GM23338 (cell line): ENCODE measurements around the gene CEACAM18. TPM values are rescaled to one million over a fixed set of nuclear protein-coding genes. Genes with fewer than 3 reads are reported as not detected.

Experiments
- ATAC-seq: fragments of 200-7000 bp; cut with Tn5 transposase; 3 replicates; pipeline ENCODE4 v1.9.1; 2020
- DNase-seq: peaks from one replicate; pipeline ENCODE4 v3.0.0-alpha.2; 2015; ENCODE audit warnings: low spot score
- H2AFZ ChIP-seq: fragments of 200-600 bp; sonication (generic); 2 replicates; pipeline ENCODE4 v1.8.0; 2016; ENCODE audit warnings: antibody characterized with exemption, mild to moderate bottlenecking, moderate library complexity
- H3F3A ChIP-seq: fragments of 200-600 bp; sonication (generic); replicated peaks from 2 replicates; pipeline ENCODE4 v1.8.0; 2017; ENCODE audit warnings: antibody characterized with exemption, mixed run types, low read depth
- H3K27ac ChIP-seq: fragments of 200-600 bp; sonication (generic); 2 replicates; pipeline ENCODE4 v1.6.1; 2016; ENCODE audit warnings: low read depth
- H3K27me3 ChIP-seq: fragments of 200-600 bp; sonication (generic); 2 replicates; pipeline ENCODE4 v1.8.0; 2016; ENCODE audit warnings: mild to moderate bottlenecking, mixed run types, moderate library complexity; ENCODE audit not compliant: insufficient read depth
- H3K36me3 ChIP-seq: fragments of 200-600 bp; sonication (generic); 2 replicates; pipeline ENCODE4 v1.8.0; 2016; ENCODE audit warnings: mild to moderate bottlenecking; ENCODE audit not compliant: insufficient read depth
- H3K4me1 ChIP-seq: fragments of 200-600 bp; sonication (generic); 2 replicates; pipeline ENCODE4 v1.8.0; 2016; ENCODE audit warnings: mild to moderate bottlenecking, moderate library complexity; ENCODE audit not compliant: insufficient read depth
- H3K4me2 ChIP-seq: fragments of 200-600 bp; sonication (generic); 2 replicates; pipeline ENCODE4 v1.7.1; 2017; ENCODE audit warnings: mixed run types
- H3K4me3 ChIP-seq: fragments of 200-600 bp; sonication (generic); 2 replicates; pipeline ENCODE4 v1.6.1; 2016; ENCODE audit warnings: mixed run types
- H3K79me2 ChIP-seq: fragments of 200-600 bp; sonication (generic); replicated peaks from 2 replicates; pipeline ENCODE4 v1.8.0; 2017; ENCODE audit warnings: mild to moderate bottlenecking; ENCODE audit not compliant: insufficient read depth
- H3K9me2 ChIP-seq: fragments of 200-600 bp; sonication (generic); 2 replicates; pipeline ENCODE4 v1.8.0; 2017; ENCODE audit not compliant: insufficient read depth
- H4K20me1 ChIP-seq: fragments of 200-600 bp; sonication (generic); replicated peaks from 2 replicates; pipeline ENCODE4 v1.8.0; 2017; ENCODE audit warnings: mild to moderate bottlenecking; ENCODE audit not compliant: insufficient read depth
- H3K27ac Mint-ChIP-seq: 2 replicates; pipeline ENCODE4 v1.8.0; 2020; ENCODE audit warnings: inconsistent platforms, mild to moderate bottlenecking, moderate library complexity, mixed read lengths
- H3K27me3 Mint-ChIP-seq: 3 replicates; pipeline ENCODE4 v1.8.0; 2022; ENCODE audit warnings: low read depth, mild to moderate bottlenecking, moderate library complexity, mixed read lengths, inconsistent platforms; ENCODE audit not compliant: insufficient read depth, poor library complexity
- H3K36me3 Mint-ChIP-seq: 3 replicates; pipeline ENCODE4 v1.8.0; 2021; ENCODE audit warnings: low read depth, mild to moderate bottlenecking, inconsistent platforms, moderate library complexity, mixed read lengths
- H3K4me1 Mint-ChIP-seq: 3 replicates; pipeline ENCODE4 v1.8.0; 2020; ENCODE audit warnings: mild to moderate bottlenecking, inconsistent platforms, mixed read lengths
- H3K4me3 Mint-ChIP-seq: 3 replicates; pipeline ENCODE4 v1.8.0; 2021; ENCODE audit warnings: moderate library complexity, mild to moderate bottlenecking, inconsistent platforms, mixed read lengths
- H3K9me3 Mint-ChIP-seq: 3 replicates; pipeline ENCODE4 v1.8.0; 2020; ENCODE audit warnings: moderate library complexity, mild to moderate bottlenecking, inconsistent platforms, mixed read lengths
- CREB1 ChIP-seq: fragments of 250-450 bp; sonication (Bioruptor Pico); IDR thresholded peaks from 2 replicates; pipeline ENCODE4 v1.5.0; 2020; ENCODE audit warnings: low read depth, mild to moderate bottlenecking, moderate library complexity
- EZH2 ChIP-seq: fragments of 200-600 bp; sonication (generic); IDR thresholded peaks from one replicate; pipeline ENCODE4 v1.8.0; 2017; ENCODE audit warnings: antibody characterized with exemption, mild to moderate bottlenecking, low read depth; ENCODE audit not compliant: unreplicated experiment
- EZH2phosphoT487 ChIP-seq: fragments of 200-600 bp; sonication (generic); IDR thresholded peaks from one replicate; pipeline ENCODE4 v1.8.1; 2018; ENCODE audit warnings: antibody characterized with exemption; ENCODE audit not compliant: unreplicated experiment
- JUNB ChIP-seq: IDR thresholded peaks from one replicate; pipeline ENCODE4 v1.6.1; 2016; ENCODE audit warnings: antibody characterized with exemption; ENCODE audit not compliant: unreplicated experiment
- NANOG ChIP-seq: IDR thresholded peaks from 2 replicates; pipeline ENCODE4 v1.6.1; 2016; ENCODE audit warnings: antibody characterized with exemption, borderline replicate concordance
- POLR2AphosphoS5 ChIP-seq: IDR thresholded peaks from 2 replicates; pipeline ENCODE4 v1.6.1; 2016; ENCODE audit warnings: antibody characterized with exemption, low read depth
- STAT1 ChIP-seq: IDR thresholded peaks from one replicate; pipeline ENCODE4 v1.6.1; 2016; ENCODE audit warnings: antibody characterized with exemption; ENCODE audit not compliant: unreplicated experiment
- ZNF114 ChIP-seq: fragments of 250-450 bp; sonication (Bioruptor Pico); IDR thresholded peaks from 2 replicates; pipeline ENCODE4 v1.5.0; 2020; ENCODE audit warnings: mild to moderate bottlenecking, moderate library complexity
- ZNF331 ChIP-seq: fragments of 250-450 bp; sonication (Bioruptor Pico); IDR thresholded peaks from 2 replicates; pipeline ENCODE4 v1.5.0; 2020; ENCODE audit warnings: low read depth, mild to moderate bottlenecking, moderate library complexity
- polyA plus RNA-seq: library from polyadenylated mRNA; unstranded; fragments of >200 nt; fragmentation: Nextera tagmentation; extraction: Ambion mirVana; gene quantifications from 2 replicates; pipeline ENCODE4 v1.2.1, GENCODE V29; 2016
- total RNA-seq: library from RNA; depleted of rRNA; stranded (reverse); fragments of >200 nt; shearing (Covaris generic); gene quantifications from 2 replicates; pipeline ENCODE4 v1.2.3, GENCODE V29; 2014
- TF ChIP-seq, protein P1 (sequence below): fragments of 250-450 bp; sonication (Bioruptor Pico); IDR thresholded peaks from 2 replicates; pipeline ENCODE4 v1.5.0; 2020; ENCODE audit warnings: mild to moderate bottlenecking, moderate library complexity

The CEACAM18 gene
- total and polyA plus RNA-seq, 2 experiments from 2014 or later = not detected

DNA sequence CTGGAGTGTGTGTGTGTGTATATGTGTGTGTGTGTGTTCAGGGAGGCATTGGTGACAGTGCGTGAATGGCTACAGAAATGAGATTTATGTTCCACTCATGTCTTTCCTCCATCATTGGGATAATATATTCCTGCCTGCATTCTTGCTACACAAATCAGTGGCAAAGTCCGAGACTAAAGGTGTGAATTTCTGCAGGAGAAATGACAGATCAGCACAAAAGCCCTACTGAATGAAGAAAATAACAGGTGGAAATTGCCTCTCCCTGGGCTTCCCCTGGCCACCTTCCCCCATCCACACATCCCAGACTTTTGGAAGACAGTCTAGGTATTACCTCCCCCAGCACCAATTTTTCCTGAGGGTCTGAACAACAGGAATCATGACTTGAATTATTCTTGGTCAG, 43.0 kb downstream of the CEACAM18 start (continued):
- TF ChIP-seq, protein P1, sequence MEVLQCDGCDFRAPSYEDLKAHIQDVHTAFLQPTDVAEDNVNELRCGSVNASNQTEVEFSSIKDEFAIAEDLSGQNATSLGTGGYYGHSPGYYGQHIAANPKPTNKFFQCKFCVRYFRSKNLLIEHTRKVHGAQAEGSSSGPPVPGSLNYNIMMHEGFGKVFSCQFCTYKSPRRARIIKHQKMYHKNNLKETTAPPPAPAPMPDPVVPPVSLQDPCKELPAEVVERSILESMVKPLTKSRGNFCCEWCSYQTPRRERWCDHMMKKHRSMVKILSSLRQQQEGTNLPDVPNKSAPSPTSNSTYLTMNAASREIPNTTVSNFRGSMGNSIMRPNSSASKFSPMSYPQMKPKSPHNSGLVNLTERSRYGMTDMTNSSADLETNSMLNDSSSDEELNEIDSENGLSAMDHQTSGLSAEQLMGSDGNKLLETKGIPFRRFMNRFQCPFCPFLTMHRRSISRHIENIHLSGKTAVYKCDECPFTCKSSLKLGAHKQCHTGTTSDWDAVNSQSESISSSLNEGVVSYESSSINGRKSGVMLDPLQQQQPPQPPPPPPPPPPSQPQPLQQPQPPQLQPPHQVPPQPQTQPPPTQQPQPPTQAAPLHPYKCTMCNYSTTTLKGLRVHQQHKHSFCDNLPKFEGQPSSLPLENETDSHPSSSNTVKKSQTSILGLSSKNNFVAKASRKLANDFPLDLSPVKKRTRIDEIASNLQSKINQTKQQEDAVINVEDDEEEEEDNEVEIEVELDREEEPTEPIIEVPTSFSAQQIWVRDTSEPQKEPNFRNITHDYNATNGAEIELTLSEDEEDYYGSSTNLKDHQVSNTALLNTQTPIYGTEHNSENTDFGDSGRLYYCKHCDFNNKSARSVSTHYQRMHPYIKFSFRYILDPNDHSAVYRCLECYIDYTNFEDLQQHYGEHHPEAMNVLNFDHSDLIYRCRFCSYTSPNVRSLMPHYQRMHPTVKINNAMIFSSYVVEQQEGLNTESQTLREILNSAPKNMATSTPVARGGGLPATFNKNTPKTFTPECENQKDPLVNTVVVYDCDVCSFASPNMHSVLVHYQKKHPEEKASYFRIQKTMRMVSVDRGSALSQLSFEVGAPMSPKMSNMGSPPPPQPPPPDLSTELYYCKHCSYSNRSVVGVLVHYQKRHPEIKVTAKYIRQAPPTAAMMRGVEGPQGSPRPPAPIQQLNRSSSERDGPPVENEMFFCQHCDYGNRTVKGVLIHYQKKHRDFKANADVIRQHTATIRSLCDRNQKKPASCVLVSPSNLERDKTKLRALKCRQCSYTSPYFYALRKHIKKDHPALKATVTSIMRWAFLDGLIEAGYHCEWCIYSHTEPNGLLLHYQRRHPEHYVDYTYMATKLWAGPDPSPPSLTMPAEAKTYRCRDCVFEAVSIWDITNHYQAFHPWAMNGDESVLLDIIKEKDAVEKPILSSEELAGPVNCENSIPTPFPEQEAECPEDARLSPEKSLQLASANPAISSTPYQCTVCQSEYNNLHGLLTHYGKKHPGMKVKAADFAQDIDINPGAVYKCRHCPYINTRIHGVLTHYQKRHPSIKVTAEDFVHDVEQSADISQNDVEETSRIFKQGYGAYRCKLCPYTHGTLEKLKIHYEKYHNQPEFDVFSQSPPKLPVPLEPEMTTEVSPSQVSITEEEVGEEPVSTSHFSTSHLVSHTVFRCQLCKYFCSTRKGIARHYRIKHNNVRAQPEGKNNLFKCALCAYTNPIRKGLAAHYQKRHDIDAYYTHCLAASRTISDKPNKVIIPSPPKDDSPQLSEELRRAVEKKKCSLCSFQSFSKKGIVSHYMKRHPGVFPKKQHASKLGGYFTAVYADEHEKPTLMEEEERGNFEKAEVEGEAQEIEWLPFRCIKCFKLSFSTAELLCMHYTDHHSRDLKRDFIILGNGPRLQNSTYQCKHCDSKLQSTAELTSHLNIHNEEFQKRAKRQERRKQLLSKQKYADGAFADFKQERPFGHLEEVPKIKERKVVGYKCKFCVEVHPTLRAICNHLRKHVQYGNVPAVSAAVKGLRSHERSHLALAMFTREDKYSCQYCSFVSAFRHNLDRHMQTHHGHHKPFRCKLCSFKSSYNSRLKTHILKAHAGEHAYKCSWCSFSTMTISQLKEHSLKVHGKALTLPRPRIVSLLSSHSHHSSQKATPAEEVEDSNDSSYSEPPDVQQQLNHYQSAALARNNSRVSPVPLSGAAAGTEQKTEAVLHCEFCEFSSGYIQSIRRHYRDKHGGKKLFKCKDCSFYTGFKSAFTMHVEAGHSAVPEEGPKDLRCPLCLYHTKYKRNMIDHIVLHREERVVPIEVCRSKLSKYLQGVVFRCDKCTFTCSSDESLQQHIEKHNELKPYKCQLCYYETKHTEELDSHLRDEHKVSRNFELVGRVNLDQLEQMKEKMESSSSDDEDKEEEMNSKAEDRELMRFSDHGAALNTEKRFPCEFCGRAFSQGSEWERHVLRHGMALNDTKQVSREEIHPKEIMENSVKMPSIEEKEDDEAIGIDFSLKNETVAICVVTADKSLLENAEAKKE (CRISPR knock-in tag) = no peak

DNA sequence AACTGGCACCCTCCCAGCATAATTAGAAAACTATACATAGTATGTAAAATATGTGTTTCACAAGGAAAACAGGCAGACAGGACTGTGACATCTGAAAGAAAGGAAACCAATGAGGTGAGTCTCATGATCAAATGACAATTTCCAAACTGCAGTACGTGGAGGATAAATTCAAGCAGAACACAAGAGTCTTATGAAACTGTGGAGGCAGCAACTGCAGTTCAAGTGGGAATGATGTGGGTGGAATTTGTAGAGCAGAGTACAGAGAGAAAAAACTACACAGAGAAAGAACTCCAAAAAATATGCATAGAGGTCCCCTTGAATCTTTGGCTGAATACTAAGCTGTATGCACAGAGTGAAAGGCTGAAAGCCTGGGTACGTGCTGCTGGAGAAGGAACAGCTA, 43.4 kb downstream of the CEACAM18 start:
- H3K36me3 Mint-ChIP-seq = peaks cover 9% of the 10 kb centered on the region; the same call in 2 of the 3 replicates
- H3K27ac ChIP-seq = no peak overlapping the region
- no peak overlapping the region for H2AFZ ChIP-seq
- no peaks in the 10 kb centered on the region for H4K20me1 ChIP-seq
- 0 out of 2 replicates have a peak, but pooled peaks cover 6% of the 10 kb centered on the region for H3K9me2 ChIP-seq
- H3K4me3 ChIP-seq = no peak overlapping the region
- no peaks in the 10 kb centered on the region for H3K27me3 ChIP-seq
- no peak overlapping the region for H3K27ac Mint-ChIP-seq
- no peaks in the 10 kb centered on the region for H3K36me3 ChIP-seq
- no peaks in the 10 kb centered on the region for H3F3A ChIP-seq
- H3K4me3 Mint-ChIP-seq = no peak overlapping the region
- no peak overlapping the region for H3K4me2 ChIP-seq
- no peaks in the 10 kb centered on the region for H3K27me3 Mint-ChIP-seq
- no peak for DNase-seq
- ATAC-seq = no peak
- H3K4me1 Mint-ChIP-seq = no peaks in the 10 kb centered on the region
- H3K79me2 ChIP-seq = no peaks in the 10 kb centered on the region
- H3K9me3 Mint-ChIP-seq = peaks cover 89% of the 10 kb centered on the region
- no peaks in the 10 kb centered on the region for H3K4me1 ChIP-seq
- TF ChIP-seq EZH2phosphoT487 (no peak), CREB1 (CRISPR knock-in tag) (no peak), ZNF114 (CRISPR knock-in tag) (no peak), STAT1 (no peak), ZNF331 (CRISPR knock-in tag) (no peak), NANOG (no peak), JUNB (no peak), POLR2AphosphoS5 (no peak), EZH2 (no peak)
- TF ChIP-seq, protein P1 (CRISPR knock-in tag) = no peak
